ENCODE data around the gene RGR.

Gene RGR

DNA sequence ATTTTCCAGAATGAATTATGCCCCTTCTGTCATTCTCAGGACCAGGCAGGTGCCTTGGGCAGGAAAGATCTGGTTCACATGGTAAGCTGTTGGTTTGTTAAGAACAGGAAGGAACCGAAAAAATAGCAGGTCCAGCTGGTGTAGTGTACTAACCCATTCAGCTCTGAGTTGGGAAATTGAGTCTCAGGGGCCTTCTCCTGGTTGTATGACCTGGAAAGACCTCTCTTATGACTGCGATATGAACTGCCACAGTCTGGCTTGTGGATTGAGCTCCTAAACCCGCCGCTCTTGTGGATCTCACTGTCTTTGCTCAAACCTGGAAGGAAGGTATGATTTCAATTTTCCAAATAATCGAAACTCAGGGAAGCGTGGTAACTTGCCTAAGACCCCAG, 8.1 kb upstream of the RGR start:
- no peaks in the 10 kb centered on the region for H3K36me3 ChIP-seq (ENCODE audit: control insufficient read depth in 4 of 4, insufficient read depth in 4 of 4, low read length in 3 of 4)
- ChIA-PET POLR2A (no interaction called here), CTCF (interaction anchor here (1.0 to 1.2 kb wide), 3 partner anchors 10 to 29 kb away, joined by 3 to 5 read pairs (median 4); no protein-coding TSS in a partner anchor)
- H3K4me3 ChIP-seq (ENCODE audit: control insufficient read depth in 1 of 7, extremely low read depth in 1 of 7, insufficient read depth in 4 of 7, low read depth in 2 of 7, low read length in 6 of 7) = no peak overlapping the region
- no peak overlapping the region for H3K27ac ChIP-seq (ENCODE audit: insufficient read depth in 1 of 2, low read depth in 1 of 2, low read length in 2 of 2, poor library complexity in 1 of 2, severe bottlenecking in 2 of 2)
- no peak for DNase-seq
- H3K27me3 ChIP-seq (replicated peaks in 2 of 5; ENCODE audit: control insufficient read depth in 4 of 5, insufficient read depth in 5 of 5, low read length in 4 of 5) = peaks cover 0 to 26% (median 5%) of the 10 kb centered on the region in 5 experiments
- peaks cover 0 to 2% (median 0%) of the 10 kb centered on the region in 5 experiments for H3K9me3 ChIP-seq (ENCODE audit: control extremely low read depth in 1 of 5, control insufficient read depth in 4 of 5, insufficient read depth in 2 of 5, low read depth in 1 of 5, low read length in 4 of 5)
- 86% methylated on average over 6 of the region's 6 CpGs for WGBS (ENCODE audit: insufficient coverage)
- H3K4me1 ChIP-seq (ENCODE audit: control extremely low read depth in 1 of 4, control insufficient read depth in 4 of 4, insufficient read depth in 4 of 4, low read length in 3 of 4) = no peaks in the 10 kb centered on the region

DNA sequence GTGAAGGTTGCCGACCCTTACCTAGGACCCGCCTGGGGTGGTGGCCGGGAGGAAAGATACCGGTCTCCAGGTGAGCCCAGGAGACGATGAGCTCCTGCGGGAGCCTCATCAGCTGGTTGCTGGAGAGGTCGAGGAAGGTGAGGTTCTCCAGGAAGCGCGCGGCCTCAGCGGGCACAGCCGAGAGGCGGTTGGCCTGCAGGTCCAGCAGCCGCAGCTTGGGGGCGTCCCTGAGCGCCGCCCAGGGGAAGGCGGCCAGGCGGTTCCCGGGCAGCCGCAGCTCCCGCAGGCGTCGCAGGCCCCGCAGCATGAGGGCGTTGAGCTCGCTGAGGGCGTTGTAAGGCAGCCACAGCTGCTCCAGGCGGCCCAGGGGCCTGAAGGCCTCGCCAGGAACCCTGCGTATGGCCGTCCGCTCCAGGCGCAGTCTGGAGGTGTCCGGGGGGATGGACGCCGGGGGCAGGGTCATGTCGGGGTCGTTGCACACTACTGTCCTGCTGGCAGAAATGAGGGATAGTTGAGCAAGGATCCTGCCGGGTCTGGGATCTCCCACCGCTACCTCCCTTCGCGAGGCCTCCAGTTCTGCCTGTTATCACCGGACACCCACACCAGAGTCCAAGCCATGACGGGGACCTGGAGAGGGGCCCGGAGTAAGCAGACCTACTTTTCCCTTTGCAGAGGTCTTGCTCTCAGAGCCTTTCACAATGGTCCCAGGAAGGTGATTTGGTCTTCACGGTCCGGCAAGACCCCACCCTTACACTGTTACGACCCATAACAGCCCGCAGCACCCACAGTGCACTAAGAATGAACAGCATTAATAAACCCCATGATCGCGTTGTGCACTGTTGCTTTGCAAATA, 7.4 kb upstream of the RGR start:
- ChIA-PET CTCF (interaction anchor here (1.0 to 1.2 kb wide), 2 partner anchors 11 to 24 kb away, joined by 4 to 5 read pairs; no protein-coding TSS in a partner anchor), POLR2A (no interaction called here)
- WGBS (ENCODE audit: insufficient coverage) = 57% methylated on average over 49 of the region's 52 CpGs
- Histone ChIP-seq H3K27me3 (replicated peaks in 2 of 5; ENCODE audit: control insufficient read depth in 4 of 5, insufficient read depth in 5 of 5, low read length in 4 of 5) (peaks cover 0 to 26% (median 5%) of the 10 kb centered on the region in 5 experiments), H3K4me1 (ENCODE audit: control extremely low read depth in 1 of 4, control insufficient read depth in 4 of 4, insufficient read depth in 4 of 4, low read length in 3 of 4) (no peaks in the 10 kb centered on the region), H3K4me3 (ENCODE audit: control insufficient read depth in 1 of 7, extremely low read depth in 1 of 7, insufficient read depth in 4 of 7, low read depth in 2 of 7, low read length in 6 of 7) (no peak overlapping the region), H3K27ac (ENCODE audit: insufficient read depth in 1 of 2, low read depth in 1 of 2, low read length in 2 of 2, poor library complexity in 1 of 2, severe bottlenecking in 2 of 2) (no peak overlapping the region), H3K36me3 (ENCODE audit: control insufficient read depth in 4 of 4, insufficient read depth in 4 of 4, low read length in 3 of 4) (no peaks in the 10 kb centered on the region), H3K9me3 (ENCODE audit: control extremely low read depth in 1 of 5, control insufficient read depth in 4 of 5, insufficient read depth in 2 of 5, low read depth in 1 of 5, low read length in 4 of 5) (peaks cover 0 to 2% (median 0%) of the 10 kb centered on the region in 5 experiments)
- no peak for DNase-seq

DNA sequence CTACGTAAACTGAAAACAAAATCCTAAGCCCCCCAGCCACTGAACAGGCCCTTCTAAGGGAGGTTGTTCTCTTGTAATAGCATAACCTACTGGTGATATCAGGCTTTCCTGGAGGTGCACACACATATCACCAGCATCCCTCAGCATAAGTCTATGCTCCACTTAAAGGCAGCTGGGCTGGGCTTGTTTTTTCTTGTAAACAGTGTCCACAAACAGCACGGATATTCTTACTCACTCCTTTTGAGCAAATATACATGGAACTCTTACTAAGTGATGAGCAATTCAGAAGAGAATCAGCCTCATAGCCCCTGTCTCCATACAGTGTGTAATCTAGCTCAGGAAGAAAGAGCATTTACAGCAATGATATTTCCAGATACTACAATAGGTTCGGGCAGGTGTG, 5.9 kb upstream of the RGR start:
- CTCF ChIA-PET = no interaction called here
- H3K27ac ChIP-seq (ENCODE audit: insufficient read depth in 1 of 2, low read depth in 1 of 2, low read length in 2 of 2, poor library complexity in 1 of 2, severe bottlenecking in 2 of 2) = no peak overlapping the region
- H3K9me3 ChIP-seq (ENCODE audit: control extremely low read depth in 1 of 5, control insufficient read depth in 4 of 5, insufficient read depth in 2 of 5, low read depth in 1 of 5, low read length in 4 of 5) = peaks cover 0 to 2% (median 0%) of the 10 kb centered on the region in 5 experiments
- H3K36me3 ChIP-seq (ENCODE audit: control insufficient read depth in 4 of 4, insufficient read depth in 4 of 4, low read length in 3 of 4) = no peaks in the 10 kb centered on the region
- peaks cover 0 to 26% (median 8%) of the 10 kb centered on the region in 5 experiments for H3K27me3 ChIP-seq (replicated peaks in 2 of 5; ENCODE audit: control insufficient read depth in 4 of 5, insufficient read depth in 5 of 5, low read length in 4 of 5)
- DNase-seq = no peak
- H3K4me1 ChIP-seq (ENCODE audit: control extremely low read depth in 1 of 4, control insufficient read depth in 4 of 4, insufficient read depth in 4 of 4, low read length in 3 of 4) = no peaks in the 10 kb centered on the region
- POLR2A ChIA-PET = no interaction called here
- no peak overlapping the region for H3K4me3 ChIP-seq (ENCODE audit: control insufficient read depth in 1 of 7, extremely low read depth in 1 of 7, insufficient read depth in 4 of 7, low read depth in 2 of 7, low read length in 6 of 7)
- 100% methylated on average over 1 of the region's 3 CpGs for WGBS (ENCODE audit: insufficient coverage)

DNA sequence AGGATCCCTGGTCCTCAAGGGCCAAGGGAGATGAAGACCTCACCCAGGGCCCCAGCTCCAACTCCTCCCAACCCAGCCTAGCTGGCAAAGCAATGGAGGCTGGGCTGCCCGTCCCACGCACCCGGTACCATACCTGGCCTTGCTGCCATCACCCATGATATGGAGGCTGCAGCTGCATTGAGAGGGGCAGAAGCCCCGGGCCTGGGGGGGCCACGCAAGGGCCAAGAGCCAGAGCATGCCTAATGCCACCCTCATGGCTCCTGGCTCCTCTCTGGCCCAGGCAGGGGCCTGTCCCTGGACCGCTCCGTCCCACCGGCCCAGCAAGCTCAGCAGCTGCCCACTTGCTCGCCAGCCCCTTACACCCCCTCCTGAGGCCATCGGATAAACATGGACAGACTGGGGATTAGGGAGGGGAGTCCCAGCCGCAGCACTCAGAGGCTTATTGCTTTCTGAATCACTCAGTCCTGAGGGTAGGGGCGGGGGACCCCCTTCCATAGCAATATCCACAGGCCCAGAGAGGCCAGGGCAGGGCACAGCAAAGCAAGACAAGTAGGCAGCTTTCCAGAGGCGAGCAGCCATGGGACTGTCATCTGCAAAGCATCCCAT, 3.6 kb upstream of the RGR start, which contains the start of gene LRIT1:
TSS of gene LRIT1 (minus strand) at position 362 of the 606 bp plus-strand sequence. CDS start at position 255, 107 bp downstream.
- H3K4me3 ChIP-seq (ENCODE audit: control insufficient read depth in 1 of 7, extremely low read depth in 1 of 7, insufficient read depth in 4 of 7, low read depth in 2 of 7, low read length in 6 of 7) = no peak within 1 kb of the TSS
- POLR2A ChIA-PET = no interaction called here
- no peak for DNase-seq
- CTCF ChIA-PET = interaction anchor here (1.4 kb wide), 1 partner anchor 16 kb away, joined by 5 read pairs; no protein-coding TSS in a partner anchor
- no peak within 1 kb of the TSS for H3K27ac ChIP-seq (ENCODE audit: insufficient read depth in 1 of 2, low read depth in 1 of 2, low read length in 2 of 2, poor library complexity in 1 of 2, severe bottlenecking in 2 of 2)
- 90% methylated on average over 7 of the region's 13 CpGs for WGBS (ENCODE audit: insufficient coverage)
- H3K27me3 ChIP-seq (replicated peaks in 2 of 5; ENCODE audit: control insufficient read depth in 4 of 5, insufficient read depth in 5 of 5, low read length in 4 of 5) = peaks cover 0 to 31% (median 8%) of the 10 kb centered on the region in 5 experiments
- peaks cover 0 to 2% (median 0%) of the 10 kb centered on the region in 5 experiments for H3K9me3 ChIP-seq (ENCODE audit: control extremely low read depth in 1 of 5, control insufficient read depth in 4 of 5, insufficient read depth in 2 of 5, low read depth in 1 of 5, low read length in 4 of 5)
- H3K36me3 ChIP-seq (ENCODE audit: control insufficient read depth in 4 of 4, insufficient read depth in 4 of 4, low read length in 3 of 4) = no peaks in the 10 kb centered on the region
- no peaks in the 10 kb centered on the region for H3K4me1 ChIP-seq (ENCODE audit: control extremely low read depth in 1 of 4, control insufficient read depth in 4 of 4, insufficient read depth in 4 of 4, low read length in 3 of 4)

DNA sequence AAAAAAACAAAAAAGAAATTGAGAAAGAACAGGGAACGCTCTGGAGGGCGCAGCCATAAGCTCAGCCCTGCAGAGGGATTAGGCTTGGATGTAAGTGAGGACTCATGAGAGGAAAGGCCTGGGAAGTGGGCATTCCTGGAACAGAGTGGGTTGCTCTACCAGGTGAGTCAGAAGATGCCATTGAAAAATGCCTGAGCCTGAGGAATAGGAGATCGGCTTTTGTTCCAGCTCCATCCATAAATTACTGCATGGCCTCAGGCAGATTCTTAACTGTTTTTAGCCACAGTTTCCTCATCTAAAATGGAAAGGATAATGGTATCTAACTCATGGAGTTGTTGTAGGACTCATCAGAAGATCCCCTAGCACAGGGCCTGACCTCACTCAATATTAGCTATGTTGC, 1.1 kb upstream of the RGR start:
- H3K27ac ChIP-seq (ENCODE audit: insufficient read depth in 1 of 2, low read depth in 1 of 2, low read length in 2 of 2, poor library complexity in 1 of 2, severe bottlenecking in 2 of 2) = no peak overlapping the region
- no peaks in the 10 kb centered on the region for H3K36me3 ChIP-seq (ENCODE audit: control insufficient read depth in 4 of 4, insufficient read depth in 4 of 4, low read length in 3 of 4)
- DNase-seq = no peak
- no peak overlapping the region for H3K4me3 ChIP-seq (ENCODE audit: control insufficient read depth in 1 of 7, extremely low read depth in 1 of 7, insufficient read depth in 4 of 7, low read depth in 2 of 7, low read length in 6 of 7)
- no peaks in the 10 kb centered on the region for H3K4me1 ChIP-seq (ENCODE audit: control extremely low read depth in 1 of 4, control insufficient read depth in 4 of 4, insufficient read depth in 4 of 4, low read length in 3 of 4)
- peaks cover 0 to 12% (median 7%) of the 10 kb centered on the region in 5 experiments for H3K27me3 ChIP-seq (replicated peaks in 2 of 5; ENCODE audit: control insufficient read depth in 4 of 5, insufficient read depth in 5 of 5, low read length in 4 of 5)
- WGBS (ENCODE audit: insufficient coverage) = 97% methylated on average over 3 of the region's 3 CpGs
- POLR2A ChIA-PET = no interaction called here
- CTCF ChIA-PET = interaction anchor here (1.0 kb wide), 1 partner anchor 18 kb away, joined by 3 read pairs; no protein-coding TSS in a partner anchor
- H3K9me3 ChIP-seq (ENCODE audit: control extremely low read depth in 1 of 5, control insufficient read depth in 4 of 5, insufficient read depth in 2 of 5, low read depth in 1 of 5, low read length in 4 of 5) = no peaks in the 10 kb centered on the region

DNA sequence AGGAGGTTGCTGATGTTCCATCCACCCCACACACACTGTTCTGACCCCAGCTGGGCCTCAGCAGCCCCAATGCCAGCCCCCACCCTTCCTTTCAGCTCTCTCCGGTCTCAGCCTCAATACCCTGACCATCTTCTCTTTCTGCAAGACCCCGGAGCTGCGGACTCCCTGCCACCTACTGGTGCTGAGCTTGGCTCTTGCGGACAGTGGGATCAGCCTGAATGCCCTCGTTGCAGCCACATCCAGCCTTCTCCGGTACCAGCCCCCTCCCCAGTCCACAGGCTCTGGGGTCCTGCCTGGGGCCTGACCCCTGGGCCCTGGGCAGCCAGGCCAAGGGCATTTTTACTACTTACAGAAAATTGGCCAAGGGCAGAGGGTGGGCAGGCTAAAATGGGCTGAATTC, 2.6 kb downstream of the RGR start:
- Histone ChIP-seq H3K4me3 (ENCODE audit: control insufficient read depth in 1 of 7, extremely low read depth in 1 of 7, insufficient read depth in 4 of 7, low read depth in 2 of 7, low read length in 6 of 7) (no peak overlapping the region), H3K27ac (ENCODE audit: insufficient read depth in 1 of 2, low read depth in 1 of 2, low read length in 2 of 2, poor library complexity in 1 of 2, severe bottlenecking in 2 of 2) (no peak overlapping the region), H3K4me1 (ENCODE audit: control extremely low read depth in 1 of 4, control insufficient read depth in 4 of 4, insufficient read depth in 4 of 4, low read length in 3 of 4) (no peaks in the 10 kb centered on the region), H3K9me3 (ENCODE audit: control extremely low read depth in 1 of 5, control insufficient read depth in 4 of 5, insufficient read depth in 2 of 5, low read depth in 1 of 5, low read length in 4 of 5) (peaks cover 0 to 5% (median 0%) of the 10 kb centered on the region in 5 experiments), H3K36me3 (ENCODE audit: control insufficient read depth in 4 of 4, insufficient read depth in 4 of 4, low read length in 3 of 4) (no peaks in the 10 kb centered on the region), H3K27me3 (replicated peaks in 2 of 5; ENCODE audit: control insufficient read depth in 4 of 5, insufficient read depth in 5 of 5, low read length in 4 of 5) (peaks cover 0 to 10% (median 0%) of the 10 kb centered on the region in 5 experiments)
- DNase-seq = no peak
- ChIA-PET CTCF (interaction anchor here (2.6 kb wide), 1 partner anchor 9 kb away, joined by 10 read pairs; no protein-coding TSS in a partner anchor), POLR2A (no interaction called here)
- 85% methylated on average over 5 of the region's 6 CpGs for WGBS (ENCODE audit: insufficient coverage)
